GM19239 (cell line): Measurements from ENCODE around the gene BNIP1.

Experiments used
- DNase-seq: peaks from one replicate; pipeline ENCODE4 v3.0.0; 2011; ENCODE audit warnings: low spot score; ENCODE audit not compliant: insufficient read length
- FAIRE-seq: peaks from 2 replicates; lab custom pipeline; 2011; peaks lifted over from hg19 to GRCh38; lab: Jason Lieb, UNC

BNIP1 gene

DNA sequence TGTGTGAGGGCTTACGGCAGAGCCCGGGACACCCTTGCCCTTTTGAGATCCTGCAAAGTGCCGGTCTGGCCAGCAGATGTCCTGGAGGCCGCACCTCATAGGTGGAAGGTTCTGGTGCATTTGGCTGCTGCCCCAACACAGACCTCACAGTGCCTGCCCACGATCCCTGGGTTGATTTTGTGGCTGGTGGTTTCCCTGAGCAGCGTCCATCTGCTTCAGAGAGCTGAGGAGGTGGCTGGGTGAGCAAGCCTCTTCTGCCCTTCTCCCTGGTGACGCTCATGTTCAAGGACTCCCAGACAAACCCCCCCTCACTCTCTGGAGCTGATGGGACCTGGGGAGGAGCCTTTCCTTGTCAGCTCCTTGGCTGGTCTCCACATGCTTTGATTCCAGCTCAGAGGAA lies 18.9 kb downstream of the BNIP1 start:
- FAIRE-seq (no peak), DNase-seq (no peak)

GRCh38 chr5:173165177-173166016 lies 21.1 kb downstream of the BNIP1 start:
- DNase-seq (no peak), FAIRE-seq (no peak)

DNA sequence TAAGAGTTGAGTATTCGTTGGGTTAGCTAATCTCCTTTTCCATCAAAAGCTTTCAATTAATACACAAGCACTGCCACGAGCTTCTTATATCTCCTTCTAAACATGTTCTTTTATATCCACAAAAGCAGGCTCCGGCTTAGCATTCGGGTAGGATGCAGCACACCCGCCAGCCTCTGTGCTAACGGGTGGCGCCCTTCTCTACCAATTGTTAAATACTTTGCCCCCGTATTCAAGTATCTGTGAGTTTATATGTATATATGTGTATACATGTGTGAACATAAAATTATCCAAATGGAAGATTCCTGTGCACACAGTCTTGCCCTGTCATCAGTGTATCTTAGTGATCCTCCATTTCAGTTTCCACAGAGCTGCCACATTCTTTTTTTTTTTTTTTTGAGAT lies 27.8 kb downstream of the BNIP1 start:
- FAIRE-seq (no peak), DNase-seq (no peak)

DNA sequence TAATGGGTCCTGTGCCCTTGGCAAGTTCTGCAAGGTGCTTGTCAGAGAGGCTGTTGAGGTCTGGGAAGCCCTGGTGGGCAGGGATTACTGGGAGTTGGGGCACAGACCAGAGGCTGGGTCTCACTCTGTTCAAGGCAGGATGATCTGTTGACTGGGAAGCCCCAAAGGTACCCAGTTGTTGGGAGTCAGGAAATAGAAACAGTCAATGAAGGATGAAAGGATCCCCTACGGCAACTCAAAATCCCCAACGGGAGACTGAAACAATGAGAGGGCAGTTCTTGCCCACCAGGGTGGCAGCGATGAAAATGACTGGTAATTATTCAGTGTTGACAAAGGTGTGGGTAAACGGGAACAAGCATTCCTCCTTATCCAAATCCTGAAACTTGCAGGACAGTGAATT lies 31.2 kb downstream of the BNIP1 start:
- no peak for FAIRE-seq
- DNase-seq = no peak

DNA sequence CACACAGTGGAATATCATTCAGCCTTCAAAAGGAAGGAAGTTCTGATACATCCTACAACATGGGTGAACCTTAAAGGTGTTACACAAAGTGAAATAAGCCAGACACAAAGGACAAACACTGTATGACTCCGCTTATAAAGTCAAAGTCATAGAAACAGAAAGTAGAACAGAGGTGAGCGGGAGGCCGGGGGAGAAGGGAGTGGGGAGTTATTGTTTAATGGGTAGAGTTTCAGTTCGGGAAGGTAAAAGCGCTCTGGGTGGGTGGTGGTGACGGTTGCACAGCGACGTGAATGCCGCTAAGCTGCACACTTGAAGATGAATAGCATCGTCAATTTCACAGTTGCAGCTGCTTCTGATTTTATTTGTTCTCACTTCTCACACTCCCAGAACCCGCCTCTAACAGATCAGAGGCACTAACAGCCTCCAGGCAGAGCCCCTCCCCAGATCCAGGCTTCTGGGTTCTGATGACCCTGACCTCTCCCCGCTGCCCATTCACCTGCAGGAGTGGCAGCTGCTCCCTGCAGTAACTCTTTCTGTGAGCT lies 34.1 kb downstream of the BNIP1 start:
- FAIRE-seq (no peak), DNase-seq (no peak)

DNA sequence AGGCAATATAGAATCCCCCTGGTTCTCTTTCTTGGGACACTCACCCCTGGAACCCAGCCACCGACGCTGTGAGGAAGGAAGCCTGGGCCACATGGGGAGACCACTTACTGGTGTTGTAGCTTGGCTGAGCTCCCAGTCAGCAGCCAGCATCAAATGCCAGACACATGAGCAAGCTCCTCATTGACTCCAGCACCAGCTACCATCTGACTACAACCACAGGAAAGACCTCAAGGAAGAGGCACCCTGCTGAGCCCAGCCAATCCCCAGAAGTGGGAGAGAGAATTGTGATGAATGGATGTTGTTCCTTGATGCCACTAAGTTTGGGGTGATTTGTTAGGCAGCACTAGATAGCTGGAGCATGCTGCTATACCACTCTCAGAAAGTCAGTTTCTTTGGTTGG lies 36.0 kb downstream of the BNIP1 start:
- no peak for DNase-seq
- no peak for FAIRE-seq

DNA sequence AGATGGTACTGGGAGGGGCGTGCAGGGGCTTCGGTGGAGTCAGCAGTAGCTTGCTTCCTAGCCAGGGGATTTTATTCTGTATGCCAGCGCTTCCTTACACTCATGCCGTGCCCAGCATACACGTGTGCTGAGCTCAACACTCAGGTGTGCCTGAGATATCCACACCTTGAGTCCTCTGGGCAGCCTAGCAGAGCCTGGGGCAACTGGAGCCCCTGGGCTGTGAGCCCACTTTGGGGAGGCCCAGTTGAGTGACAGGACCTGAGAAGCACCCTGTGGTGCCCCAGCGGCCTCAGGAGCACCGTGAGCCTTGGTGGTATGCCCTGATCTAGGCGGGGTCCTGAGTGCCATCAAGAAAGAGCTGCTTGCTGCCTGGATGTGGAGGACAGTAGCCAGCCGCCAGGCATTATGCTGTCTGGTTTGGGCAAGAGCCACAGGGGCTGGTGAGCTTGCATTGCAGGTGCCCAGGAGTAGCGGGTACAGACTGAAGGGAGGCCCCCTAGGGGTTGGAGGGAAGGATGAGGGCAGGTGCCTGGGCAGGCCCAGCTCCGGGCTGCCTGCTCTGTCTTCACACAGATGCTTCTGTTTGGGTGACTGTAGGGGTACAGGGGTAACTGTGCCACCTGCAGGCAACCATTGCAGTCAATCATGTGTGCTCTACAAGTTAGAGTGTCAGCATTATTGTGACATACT lies 42.9 kb downstream of the BNIP1 start:
- no peak for FAIRE-seq
- DNase-seq = no peak

GRCh38 chr5:173188280-173188679 lies 43.9 kb downstream of the BNIP1 start:
- DNase-seq = no peak
- FAIRE-seq = no peak

- FAIRE-seq (no peak), DNase-seq (no peak)
These were observed 46.7 kb downstream of the BNIP1 start for GRCh38 chr5:173191015-173191414.

GRCh38 chr5:173191561-173191960 lies 47.2 kb downstream of the BNIP1 start:
- FAIRE-seq (no peak), DNase-seq (no peak)

DNA sequence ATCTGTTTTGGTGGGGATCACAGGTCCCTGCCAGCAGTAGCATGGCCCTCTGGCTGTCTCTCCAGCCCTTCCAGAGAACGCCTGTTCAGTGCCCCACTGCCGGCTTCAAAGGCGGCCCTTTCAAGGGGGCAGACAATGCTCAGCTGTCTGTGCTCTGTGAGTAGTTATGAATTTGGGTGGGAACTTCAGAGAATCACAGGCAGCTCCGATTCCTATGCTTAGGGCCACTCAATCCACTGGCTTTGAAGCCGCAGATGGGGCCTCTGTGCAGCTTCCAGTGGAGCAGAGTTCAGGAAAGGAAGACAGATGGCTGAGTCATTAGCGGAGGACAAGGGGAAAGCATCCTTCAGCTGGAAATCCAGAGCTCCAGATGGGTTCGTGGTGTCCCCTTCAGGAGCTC lies 48.2 kb downstream of the BNIP1 start:
- DNase-seq (no peak), FAIRE-seq (no peak)

DNA sequence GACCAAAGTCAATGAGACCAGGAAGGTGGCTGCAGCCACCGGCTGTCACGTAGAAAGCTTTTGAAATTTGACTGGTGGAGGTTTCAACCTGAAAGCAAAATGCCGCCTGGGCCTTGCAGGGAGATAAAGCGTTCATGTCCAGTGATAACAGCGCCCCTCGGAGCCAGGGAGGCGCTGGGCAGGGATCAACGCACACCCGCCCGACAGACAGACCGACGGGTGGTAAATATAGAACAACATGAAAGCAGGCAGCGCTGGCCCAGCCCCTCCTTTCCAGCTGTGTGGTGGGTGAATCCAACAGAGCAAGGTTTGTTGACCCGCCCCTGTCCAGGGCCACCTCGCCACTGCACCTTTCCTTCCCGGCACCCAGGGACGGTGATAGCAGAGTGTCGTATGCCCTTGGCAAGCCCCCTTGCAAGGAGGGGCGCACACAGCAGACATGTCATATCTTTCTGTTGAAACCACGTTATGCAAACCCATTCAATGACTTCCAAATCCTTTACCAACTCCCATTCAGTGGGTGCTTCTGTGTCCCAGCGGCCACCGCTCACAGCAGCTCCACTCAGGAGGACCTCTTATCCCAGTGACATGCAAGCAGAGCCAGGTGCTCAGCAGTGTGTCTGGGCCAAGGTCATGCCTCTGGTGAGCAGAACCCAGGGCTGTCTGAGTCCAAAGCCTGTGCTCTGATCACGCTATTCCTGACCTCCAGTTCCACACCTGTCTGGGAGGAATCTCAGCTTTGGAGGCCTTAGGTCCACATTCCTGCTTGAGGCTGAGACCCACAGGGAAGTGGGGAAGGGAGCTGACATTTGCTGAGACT lies 52.0 kb downstream of the BNIP1 start:
- DNase-seq (no peak), FAIRE-seq (no peak)

DNA sequence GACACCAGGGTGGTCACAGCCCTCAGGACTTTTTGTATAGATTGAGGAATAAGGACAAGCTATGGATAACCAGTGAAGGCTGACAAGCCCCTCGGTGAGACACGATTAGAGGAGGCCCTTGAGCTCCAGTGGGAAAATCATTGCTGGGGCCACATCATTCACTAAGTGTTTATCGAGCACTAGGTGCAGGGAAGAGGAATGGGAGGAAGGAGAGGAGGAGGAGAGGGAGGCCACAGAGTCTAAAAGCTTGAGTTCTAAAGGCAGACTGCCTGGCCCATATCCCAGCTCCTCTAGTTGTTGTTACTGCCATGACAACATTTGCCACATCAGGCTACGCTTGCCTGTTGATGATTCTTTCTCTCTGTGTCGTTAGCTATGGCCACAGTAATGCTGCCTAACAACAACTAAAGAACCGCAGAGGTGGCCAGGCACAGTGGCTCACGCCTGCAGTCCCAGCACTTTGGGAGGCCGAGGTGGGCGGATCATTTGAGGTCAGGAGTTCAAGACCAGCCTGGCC lies 53.1 kb downstream of the BNIP1 start:
- FAIRE-seq (no peak), DNase-seq (no peak)

GRCh38 chr5:173198049-173198448 lies 53.7 kb downstream of the BNIP1 start:
- FAIRE-seq (no peak), DNase-seq (no peak)

- DNase-seq = no peak
These were observed 56.0 kb downstream of the BNIP1 start for GRCh38 chr5:173200356-173200755.

DNA sequence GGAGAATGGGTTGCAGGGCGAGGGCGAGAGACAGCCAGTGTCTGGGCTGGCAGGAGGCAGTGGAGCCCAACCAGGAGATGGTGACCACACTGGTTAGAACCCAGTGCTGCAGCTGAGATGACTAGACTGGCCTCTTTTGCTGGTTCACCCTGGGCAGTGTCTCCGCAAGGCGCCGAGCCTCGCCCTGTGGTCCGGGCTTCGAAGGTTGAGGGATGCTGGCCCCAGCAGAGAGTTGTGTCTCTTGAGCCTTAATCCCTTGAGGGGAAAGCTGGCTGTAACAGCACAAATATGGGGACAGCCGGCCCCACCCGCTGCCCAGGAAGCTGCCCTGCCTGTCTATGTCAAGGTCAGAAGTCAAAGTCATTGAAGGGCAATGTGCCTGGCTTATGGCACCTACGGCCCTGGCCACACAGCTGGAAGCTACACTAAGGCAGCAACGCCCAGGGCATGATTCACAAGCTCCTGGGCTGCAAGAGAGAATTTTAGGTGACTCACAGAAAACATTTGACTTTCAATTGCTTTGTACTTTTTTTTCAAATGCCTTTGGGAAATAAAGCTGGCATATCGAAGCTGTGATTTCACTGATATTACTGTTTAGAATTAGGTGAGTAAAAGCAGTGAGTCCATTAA lies 57.4 kb downstream of the BNIP1 start:
- DNase-seq = no peak
- no peak for FAIRE-seq

More at GRCh38 chr5:173200356-173200755, 56.0 kb downstream of the BNIP1 start:
- no peak for FAIRE-seq

- FAIRE-seq (no peak), DNase-seq (no peak)
These were observed 58.0 kb downstream of the BNIP1 start for GRCh38 chr5:173202266-173202875.

GRCh38 chr5:173204185-173204979 lies 60.1 kb downstream of the BNIP1 start:
- no peak for DNase-seq
- FAIRE-seq = peak; percentile 74

DNA sequence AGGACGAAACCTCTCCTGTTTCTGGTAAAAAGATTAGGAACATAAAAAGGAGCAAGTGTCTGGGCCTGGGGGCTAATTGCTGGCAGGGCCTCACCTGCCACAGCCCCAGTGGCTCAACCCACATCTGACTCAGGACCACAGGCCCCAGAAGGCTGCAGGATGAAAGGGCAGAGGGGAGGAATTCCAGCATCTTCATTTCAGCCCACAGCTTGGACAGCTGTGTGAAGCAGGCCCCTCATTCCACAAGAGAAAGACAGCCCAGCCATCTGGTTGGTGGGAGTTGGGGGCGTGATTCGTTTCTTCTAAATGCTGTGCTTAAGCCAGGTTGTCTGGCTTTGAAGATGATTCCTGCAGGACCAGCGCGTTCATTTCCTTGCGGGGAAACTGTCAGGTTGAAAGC lies 61.6 kb downstream of the BNIP1 start:
- DNase-seq (no peak), FAIRE-seq (no peak)
